ENCODE results near the gene ZNF316.

The ZNF316 gene

DNA sequence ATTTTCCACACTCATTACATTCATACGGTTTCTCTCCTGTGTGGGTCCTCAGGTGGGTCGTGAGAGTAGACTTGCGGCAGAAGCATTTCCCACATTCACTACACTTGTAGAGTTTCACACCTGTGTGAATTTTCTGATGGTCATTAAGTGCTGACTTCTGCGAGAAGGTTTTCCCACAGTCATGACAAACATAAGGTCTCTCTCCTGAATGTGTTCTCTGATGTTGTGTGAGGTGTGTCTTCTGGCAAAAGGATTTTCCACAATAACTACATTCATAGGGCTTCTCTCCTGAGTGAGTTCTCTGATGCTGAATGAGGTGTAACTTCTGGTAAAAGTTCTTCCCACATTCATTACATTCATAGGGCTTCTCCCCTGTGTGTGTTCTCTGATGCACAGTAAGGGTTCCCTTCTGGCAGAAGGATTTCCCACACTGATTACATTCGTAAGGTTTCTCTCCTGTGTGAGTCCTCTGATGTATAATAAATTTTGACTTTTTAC is 54.5 kb downstream of the ZNF316 start:
- TF ChIP-seq, protein P1, sequence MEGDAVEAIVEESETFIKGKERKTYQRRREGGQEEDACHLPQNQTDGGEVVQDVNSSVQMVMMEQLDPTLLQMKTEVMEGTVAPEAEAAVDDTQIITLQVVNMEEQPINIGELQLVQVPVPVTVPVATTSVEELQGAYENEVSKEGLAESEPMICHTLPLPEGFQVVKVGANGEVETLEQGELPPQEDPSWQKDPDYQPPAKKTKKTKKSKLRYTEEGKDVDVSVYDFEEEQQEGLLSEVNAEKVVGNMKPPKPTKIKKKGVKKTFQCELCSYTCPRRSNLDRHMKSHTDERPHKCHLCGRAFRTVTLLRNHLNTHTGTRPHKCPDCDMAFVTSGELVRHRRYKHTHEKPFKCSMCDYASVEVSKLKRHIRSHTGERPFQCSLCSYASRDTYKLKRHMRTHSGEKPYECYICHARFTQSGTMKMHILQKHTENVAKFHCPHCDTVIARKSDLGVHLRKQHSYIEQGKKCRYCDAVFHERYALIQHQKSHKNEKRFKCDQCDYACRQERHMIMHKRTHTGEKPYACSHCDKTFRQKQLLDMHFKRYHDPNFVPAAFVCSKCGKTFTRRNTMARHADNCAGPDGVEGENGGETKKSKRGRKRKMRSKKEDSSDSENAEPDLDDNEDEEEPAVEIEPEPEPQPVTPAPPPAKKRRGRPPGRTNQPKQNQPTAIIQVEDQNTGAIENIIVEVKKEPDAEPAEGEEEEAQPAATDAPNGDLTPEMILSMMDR (IDR thresholded peaks at IDR 0.05; ENCODE audit: insufficient read depth, low read depth, low read length, missing control alignments): no peak
- peak; percentile 15 for DNase-seq (ENCODE audit: low read depth)
- H3K4me3 ChIP-seq (ENCODE audit: low read length): no peak overlapping the region

DNA sequence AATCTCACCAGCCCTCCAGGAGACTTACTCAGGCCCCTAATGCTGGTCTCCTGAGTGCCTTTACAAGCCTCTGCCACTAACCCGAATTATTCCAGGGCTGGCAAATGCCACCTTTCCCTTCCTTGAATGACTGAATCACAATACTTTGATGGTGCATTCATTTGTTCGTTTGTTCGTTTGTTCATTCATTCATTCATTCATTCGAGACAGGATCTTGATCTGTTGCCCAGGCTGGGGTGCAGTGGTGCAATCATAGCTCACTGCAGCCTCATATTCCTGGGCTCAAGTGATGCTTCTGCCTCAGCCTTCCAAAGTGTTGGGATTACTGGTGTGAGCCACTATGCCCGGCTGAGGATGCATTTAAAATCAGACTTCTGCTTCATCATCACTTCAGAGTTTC is 63.7 kb downstream of the ZNF316 start:
- TF ChIP-seq, protein P1 (IDR thresholded peaks at IDR 0.05; ENCODE audit: insufficient read depth, low read depth, low read length, missing control alignments): no peak
- no peak for DNase-seq (ENCODE audit: low read depth)

DNA sequence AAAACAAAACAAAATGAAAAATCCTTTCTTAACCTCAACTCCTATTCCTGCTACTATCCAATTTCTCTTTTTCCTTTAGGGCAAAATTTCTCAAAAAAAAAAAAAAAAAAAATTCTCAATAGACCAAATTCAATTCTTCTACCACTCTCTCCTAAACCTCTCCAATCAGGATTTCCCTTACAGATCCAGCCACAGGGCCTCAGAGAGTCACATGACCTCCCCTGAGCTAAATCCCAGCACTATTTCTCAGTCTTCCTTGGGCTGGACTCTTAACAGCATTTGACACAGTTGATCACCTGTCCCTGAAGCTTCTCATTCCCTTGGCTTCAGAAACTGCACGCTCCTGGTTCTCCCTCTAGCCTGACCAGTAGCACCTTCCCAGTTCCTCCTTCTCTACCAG is 64.7 kb downstream of the ZNF316 start:
- no peak for DNase-seq (ENCODE audit: low read depth)
- no peak overlapping the region for H3K4me3 ChIP-seq (ENCODE audit: low read length)
- TF ChIP-seq, protein P1 (IDR thresholded peaks at IDR 0.05; ENCODE audit: insufficient read depth, low read depth, low read length, missing control alignments): no peak

More for the DNA sequence above, 63.7 kb downstream of the ZNF316 start:
- no peak overlapping the region for H3K4me3 ChIP-seq (ENCODE audit: low read length)
